ENCODE results near the gene WFDC1. TPM values are rescaled to one million over a fixed set of nuclear protein-coding genes. Genes with fewer than 3 reads are reported as not detected.

Gene WFDC1
- total RNA-seq, 2 donors from 2014 or later: 0.15 TPM; not detected in 1

GRCh38 chr16:84356591-84357116 is 62.0 kb downstream of the WFDC1 start:
- Histone ChIP-seq H3K36me3 (ENCODE audit: control insufficient read depth, insufficient read depth, low read length) (no peaks in the 10 kb centered on the region), H3K9me3 (ENCODE audit: control insufficient read depth, low read length) (no peaks in the 10 kb centered on the region), H3K4me3 (ENCODE audit: low read length) (no peak overlapping the region), H3K9ac (ENCODE audit: extremely low read depth, low read length, poor library complexity, severe bottlenecking) (no peak overlapping the region), H3K27ac (ENCODE audit: low read depth, low read length) (peak overlapping the region; percentile 73), H3K27me3 (ENCODE audit: control insufficient read depth, insufficient read depth, low read length, poor library complexity, severe bottlenecking) (no peaks in the 10 kb centered on the region), H3K4me1 (ENCODE audit: control insufficient read depth, insufficient read depth, low read length) (peaks cover 4% of the 10 kb centered on the region)
- H3K9me3 Mint-ChIP-seq: no peaks in the 10 kb centered on the region
- no peak overlapping the region for H3K4me3 Mint-ChIP-seq
- H3K27ac Mint-ChIP-seq: no peak overlapping the region
- DNase-seq: no peak
- WGBS, 2 experiments (ENCODE audit: insufficient coverage in 1 of 2, insufficient read length in 1 of 2): 73 to 84% methylated on average over 7 to 11 of the region's 11 CpGs
- H3K4me1 Mint-ChIP-seq: peaks cover 10% of the 10 kb centered on the region
- no peaks in the 10 kb centered on the region for H3K27me3 Mint-ChIP-seq (ENCODE audit: insufficient read depth)
- no peaks in the 10 kb centered on the region for H3K36me3 Mint-ChIP-seq (ENCODE audit: low read depth)
- TF ChIP-seq CTCF (conservative IDR thresholded peaks at IDR 0.05): no peak

DNA sequence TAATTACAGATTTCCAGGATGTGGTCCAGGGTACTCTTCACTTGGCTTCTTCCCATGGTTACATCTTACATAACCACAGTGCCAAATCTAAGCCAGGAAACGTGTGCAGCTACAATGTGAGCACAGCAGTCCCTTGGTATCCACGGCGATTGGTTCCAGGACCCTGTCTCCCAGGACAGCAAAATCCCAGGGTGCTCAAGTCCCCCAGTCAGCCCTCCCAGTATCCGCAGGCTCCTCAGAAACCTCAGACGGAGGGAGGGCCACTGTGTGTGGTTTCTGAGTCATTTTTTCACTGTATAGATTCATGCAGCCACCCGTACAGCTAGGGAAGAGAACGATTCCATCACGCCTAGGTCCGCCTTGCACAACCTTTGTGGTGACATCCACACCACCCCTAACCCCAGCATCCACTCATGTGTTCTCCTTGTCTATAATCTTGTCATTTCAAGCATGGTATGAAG is 62.5 kb downstream of the WFDC1 start:
- 83 to 91% methylated on average over 4 to 9 of the region's 9 CpGs for WGBS, 2 experiments (ENCODE audit: insufficient coverage in 1 of 2, insufficient read length in 1 of 2)
- Histone ChIP-seq H3K4me3 (ENCODE audit: low read length) (no peak overlapping the region), H3K36me3 (ENCODE audit: control insufficient read depth, insufficient read depth, low read length) (no peaks in the 10 kb centered on the region), H3K9ac (ENCODE audit: extremely low read depth, low read length, poor library complexity, severe bottlenecking) (no peak overlapping the region), H3K27me3 (ENCODE audit: control insufficient read depth, insufficient read depth, low read length, poor library complexity, severe bottlenecking) (no peaks in the 10 kb centered on the region), H3K4me1 (ENCODE audit: control insufficient read depth, insufficient read depth, low read length) (peaks cover 4% of the 10 kb centered on the region), H3K9me3 (ENCODE audit: control insufficient read depth, low read length) (no peaks in the 10 kb centered on the region), H3K27ac (ENCODE audit: low read depth, low read length) (peak overlapping the region; percentile 73)
- H3K9me3 Mint-ChIP-seq: no peaks in the 10 kb centered on the region
- H3K27me3 Mint-ChIP-seq (ENCODE audit: insufficient read depth): no peaks in the 10 kb centered on the region
- no peak for DNase-seq
- peaks cover 12% of the 10 kb centered on the region for H3K4me1 Mint-ChIP-seq
- TF ChIP-seq CTCF (conservative IDR thresholded peaks at IDR 0.05): no peak
- no peak overlapping the region for H3K27ac Mint-ChIP-seq
- no peak overlapping the region for H3K4me3 Mint-ChIP-seq
- no peaks in the 10 kb centered on the region for H3K36me3 Mint-ChIP-seq (ENCODE audit: low read depth)

GRCh38 chr16:84358601-84359295 is 64.1 kb downstream of the WFDC1 start:
- H3K27ac Mint-ChIP-seq: peak overlapping the region; percentile 3
- no peaks in the 10 kb centered on the region for H3K27me3 Mint-ChIP-seq (ENCODE audit: insufficient read depth)
- Histone ChIP-seq H3K4me3 (ENCODE audit: low read length) (no peak overlapping the region), H3K27ac (ENCODE audit: low read depth, low read length) (no peak overlapping the region), H3K9ac (ENCODE audit: extremely low read depth, low read length, poor library complexity, severe bottlenecking) (no peak overlapping the region), H3K9me3 (ENCODE audit: control insufficient read depth, low read length) (no peaks in the 10 kb centered on the region), H3K27me3 (ENCODE audit: control insufficient read depth, insufficient read depth, low read length, poor library complexity, severe bottlenecking) (no peaks in the 10 kb centered on the region), H3K4me1 (ENCODE audit: control insufficient read depth, insufficient read depth, low read length) (peaks cover 4% of the 10 kb centered on the region), H3K36me3 (ENCODE audit: control insufficient read depth, insufficient read depth, low read length) (no peaks in the 10 kb centered on the region)
- DNase-seq: no peak
- WGBS, 2 experiments (ENCODE audit: insufficient coverage in 1 of 2, insufficient read length in 1 of 2): 91 to 93% methylated on average over 14 of the region's 14 CpGs
- H3K36me3 Mint-ChIP-seq (ENCODE audit: low read depth): no peaks in the 10 kb centered on the region
- H3K9me3 Mint-ChIP-seq: no peaks in the 10 kb centered on the region
- peaks cover 18% of the 10 kb centered on the region for H3K4me1 Mint-ChIP-seq
- H3K4me3 Mint-ChIP-seq: no peak overlapping the region
- TF ChIP-seq CTCF (conservative IDR thresholded peaks at IDR 0.05): no peak

All from endodermal cell (in vitro differentiated cells).